AG08396 (cell line): ENCODE measurements around the gene THRB.

Experiments used
- DNase-seq: peaks from one replicate; pipeline ENCODE4 v3.0.0; 2012; ENCODE audit warnings: low spot score, mixed read lengths

THRB gene

DNA sequence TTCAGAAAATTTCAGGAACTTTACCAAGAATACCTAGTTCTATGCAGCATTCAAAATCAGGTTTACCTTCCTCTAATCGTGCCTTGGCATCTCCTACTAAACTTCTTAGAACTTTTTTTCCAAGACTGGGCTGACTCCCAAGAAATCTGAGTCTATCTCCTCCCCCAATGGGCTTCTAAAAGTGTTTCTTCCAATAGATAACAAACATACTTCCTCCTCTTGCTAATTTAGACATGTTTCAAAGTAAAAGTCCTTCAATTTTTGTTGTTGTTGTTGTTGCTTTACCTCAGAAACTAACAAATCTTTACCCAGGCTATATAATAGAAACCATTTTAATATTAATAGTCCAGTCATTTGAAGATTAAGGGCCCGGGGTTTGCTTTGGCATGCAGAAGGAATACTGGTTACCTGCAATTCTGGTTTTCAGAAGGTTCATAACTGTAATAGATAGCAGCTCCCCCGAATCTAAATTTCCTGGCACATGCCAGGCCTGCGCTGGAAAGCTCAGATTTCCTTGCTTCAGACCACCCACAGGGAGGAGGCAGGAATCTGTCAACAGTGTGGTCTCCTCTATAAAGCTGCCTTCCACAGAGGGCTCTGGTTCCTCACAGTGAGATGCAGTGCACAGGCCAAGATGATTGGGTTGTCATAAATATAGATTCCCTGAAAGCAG lies 188.7 kb downstream of the THRB start:
- no peak for DNase-seq

DNA sequence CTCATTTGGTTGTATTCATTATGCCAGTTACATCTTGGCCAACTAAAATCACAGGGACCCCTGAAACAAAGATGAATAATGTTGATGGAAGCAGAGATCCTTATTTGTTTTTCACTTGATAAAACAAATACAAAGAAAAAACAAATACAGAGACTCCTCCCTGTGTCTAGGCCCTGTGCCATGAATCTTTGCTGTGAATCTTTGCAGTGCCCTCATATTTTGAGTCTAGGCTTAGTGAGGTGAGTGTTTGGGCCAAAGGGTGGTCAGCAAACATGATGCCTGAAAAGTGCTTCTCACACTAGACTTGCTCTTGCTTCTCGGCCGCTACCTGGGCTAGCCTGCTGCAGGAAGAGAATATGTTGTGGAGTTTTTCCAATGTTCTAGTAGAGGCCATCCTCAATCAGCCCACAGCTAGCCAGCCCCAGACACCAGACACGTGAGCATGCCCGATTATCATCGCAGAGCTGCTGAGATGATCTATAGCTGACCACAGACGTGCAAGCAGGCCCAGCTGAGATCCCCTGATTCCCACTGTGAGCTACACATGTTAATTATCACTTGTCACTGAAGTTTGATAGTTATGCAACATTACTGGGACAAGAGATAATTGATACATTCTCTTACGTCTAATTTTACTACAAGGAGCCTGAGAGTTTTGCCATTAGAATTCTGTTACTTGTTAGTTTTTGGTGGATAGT lies 191.4 kb downstream of the THRB start:
- no peak for DNase-seq

DNA sequence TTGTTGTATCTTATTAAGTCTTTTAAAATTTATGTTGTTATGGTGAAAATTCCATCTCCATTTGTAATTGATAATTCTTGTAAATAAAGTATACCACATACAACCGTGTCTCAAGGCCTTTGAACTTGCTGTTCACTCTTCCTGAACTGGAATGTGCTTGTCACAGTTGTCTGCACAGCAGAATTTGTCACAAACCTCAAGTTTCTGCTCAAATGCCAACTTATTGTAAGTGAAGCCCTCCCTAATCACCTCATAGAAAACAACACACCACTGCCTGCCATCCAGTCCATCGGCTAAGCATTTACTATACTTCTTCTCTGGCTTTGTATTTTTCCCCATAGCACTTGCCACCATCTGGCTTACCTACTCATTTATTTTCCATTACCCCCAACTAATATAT lies 192.3 kb downstream of the THRB start:
- no peak for DNase-seq

DNA sequence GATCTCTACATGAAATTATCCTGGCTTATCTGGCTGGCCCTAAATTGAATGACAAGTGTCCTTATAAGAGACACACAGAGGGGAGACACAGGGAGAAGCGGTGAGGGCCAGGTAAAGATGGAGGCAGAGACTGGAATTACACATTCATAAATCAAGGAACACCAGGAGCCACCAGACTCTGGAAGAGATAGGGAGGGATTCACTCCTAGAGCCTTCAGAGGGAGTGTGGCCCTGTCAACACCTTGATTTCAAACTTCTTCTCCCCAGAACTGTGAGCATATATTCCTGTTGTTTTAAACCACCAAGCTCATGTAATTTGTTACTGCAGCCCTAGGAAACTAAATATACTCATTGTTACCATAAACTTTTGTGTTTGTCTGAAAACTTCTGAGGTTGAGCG lies 193.7 kb downstream of the THRB start:
- no peak for DNase-seq

DNA sequence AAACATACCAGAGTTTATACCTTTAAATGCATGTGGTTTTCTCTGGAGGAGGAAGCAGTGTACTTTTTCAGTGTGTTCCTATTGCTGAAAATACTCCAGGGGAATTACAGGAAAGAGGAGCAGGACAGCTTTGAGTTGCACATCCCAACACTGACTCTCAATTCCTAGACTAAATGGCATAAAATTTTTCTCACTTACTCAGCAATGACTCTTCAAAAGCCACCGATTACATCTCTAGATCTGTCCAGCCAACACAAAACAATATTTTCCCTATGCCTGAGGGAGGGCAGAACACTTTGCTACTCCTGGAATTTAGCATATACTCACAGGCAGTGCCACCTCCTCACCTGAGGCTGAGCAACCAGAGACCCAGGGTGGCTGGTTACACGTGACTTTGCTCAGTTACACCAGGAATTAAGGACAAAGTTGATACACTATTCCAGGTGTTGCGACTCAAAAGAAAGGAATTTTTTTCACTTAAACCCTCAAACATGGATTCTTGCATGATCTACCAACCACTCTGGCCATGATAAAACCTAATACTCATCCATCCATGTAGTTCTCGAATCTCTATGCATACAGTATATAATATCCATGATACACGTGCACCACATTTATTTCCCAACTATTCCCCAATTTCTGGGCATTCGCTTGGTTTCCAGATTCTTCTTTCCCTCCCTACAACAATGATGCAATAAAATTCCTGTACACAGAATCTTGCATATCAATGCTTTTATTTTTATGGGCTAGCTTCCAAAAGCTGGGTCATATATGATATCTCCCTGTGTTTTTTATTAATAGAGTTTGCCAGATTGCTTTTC lies 194.6 kb downstream of the THRB start:
- peak; percentile 13 for DNase-seq

DNA sequence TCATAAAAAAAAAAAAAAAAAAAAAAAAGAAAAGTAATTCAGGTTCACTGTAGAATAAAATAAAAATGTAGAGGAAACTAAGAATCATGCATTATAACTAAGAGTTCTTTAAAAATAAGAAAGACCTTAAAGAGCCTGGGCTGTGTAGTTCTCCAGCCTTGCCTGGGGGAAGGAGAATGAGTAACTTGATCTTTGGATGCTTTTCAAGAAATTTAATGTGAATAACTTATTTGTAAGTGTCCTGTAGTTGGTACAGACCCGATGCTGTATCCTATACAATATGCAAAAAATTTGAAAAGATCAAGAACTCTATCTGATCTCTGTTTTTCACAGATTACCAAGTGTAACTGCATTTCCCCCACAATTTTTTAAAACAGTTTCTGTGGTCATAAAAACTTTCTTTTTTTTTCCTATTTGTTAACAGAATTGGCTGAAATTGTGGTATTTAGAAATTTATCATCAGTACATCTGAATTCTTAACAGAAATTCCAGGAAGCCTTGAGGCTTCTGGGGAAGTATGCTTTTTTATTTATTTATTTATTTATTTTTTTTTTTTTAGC lies 195.3 kb downstream of the THRB start:
- no peak for DNase-seq

DNA sequence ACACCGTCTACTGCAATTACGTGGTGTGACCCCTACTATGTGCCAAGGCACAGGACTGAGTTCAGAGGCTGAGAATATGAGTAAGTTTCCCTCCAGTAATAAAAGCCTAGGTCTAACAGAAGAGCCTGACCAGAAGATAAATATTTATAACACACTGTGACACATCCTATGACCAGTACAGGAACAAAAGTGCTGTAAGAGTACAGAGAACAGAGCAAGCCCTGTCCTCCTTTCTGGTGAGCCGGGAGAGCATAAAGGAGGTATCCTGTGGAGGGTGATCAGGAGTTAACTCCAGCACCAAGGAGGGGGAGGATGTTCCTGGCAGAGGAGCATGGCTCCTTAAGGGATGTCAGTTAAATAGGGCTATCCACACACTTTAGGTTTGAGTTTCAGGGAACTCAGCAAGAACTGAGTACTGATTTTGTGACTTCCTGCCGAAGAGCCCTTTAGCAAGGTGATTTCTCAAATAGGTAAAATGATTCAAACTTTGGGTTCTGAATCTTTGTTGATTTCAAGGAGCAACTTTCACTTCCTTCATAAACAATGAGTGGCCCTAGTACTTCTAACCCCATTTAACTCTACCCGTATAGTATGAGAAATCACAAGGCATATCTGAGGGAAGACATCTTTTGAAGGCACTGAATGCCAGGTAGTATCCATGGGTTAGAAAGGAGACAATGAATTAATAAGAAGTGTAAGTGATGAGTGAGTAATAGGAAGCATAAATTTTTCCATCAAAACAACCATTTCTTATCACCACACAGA lies 198.0 kb downstream of the THRB start:
- DNase-seq = peak; percentile 46

DNA sequence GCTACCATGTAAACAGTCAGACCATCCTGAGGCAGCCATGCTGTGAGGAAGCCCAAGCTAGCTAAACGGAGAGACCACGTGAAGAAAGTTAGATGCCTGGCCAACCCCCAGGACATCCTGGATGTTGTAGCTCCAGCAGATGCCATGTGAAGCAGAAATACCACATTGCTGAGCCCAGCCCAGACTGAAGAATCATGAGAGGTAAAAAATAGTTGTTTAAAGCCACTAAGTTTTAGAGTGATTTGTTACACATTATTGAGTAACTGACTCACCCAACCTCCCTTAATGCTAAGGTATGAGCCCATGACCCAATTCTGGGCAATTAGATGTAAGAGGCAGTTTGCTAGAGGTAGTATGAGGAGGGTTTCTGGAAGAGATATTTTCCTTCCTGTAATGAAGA lies 200.5 kb downstream of the THRB start:
- no peak for DNase-seq

DNA sequence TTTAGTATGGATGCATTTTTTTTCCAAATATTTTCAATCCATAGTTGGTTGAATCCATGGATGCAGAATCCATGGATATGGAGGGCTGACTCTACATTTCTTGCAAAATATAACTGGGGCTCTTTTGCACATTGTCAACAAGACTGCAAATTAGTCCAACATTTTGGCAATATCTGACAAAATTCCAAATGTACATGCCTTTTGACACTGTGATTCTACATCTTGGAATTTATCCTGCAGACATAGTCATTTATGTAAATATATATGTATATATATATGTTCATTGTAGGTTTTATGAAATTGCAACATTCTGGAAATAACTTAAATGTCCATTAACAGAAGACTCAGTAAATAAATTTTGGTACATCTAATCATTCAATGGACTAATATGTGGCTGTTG lies 203.0 kb downstream of the THRB start:
- DNase-seq = no peak

DNA sequence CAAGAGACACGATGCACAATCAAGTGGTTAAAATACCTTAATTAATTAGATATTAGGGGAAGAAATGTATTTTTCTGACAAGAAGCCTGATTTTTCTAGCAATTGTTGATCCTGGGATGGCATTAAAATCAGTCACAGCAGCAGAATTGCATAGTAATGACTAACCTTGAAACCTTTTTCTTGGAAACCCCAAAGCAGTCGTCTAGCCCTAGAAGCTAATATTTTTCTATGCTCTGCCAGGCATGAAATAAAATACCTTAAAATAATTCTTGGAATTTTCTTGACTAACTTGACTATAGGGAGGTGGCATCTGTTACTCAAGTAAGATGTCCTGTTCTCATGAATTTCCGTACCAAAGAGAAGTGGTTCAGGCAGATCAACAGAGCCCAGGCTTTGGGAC lies 204.1 kb downstream of the THRB start:
- no peak for DNase-seq

DNA sequence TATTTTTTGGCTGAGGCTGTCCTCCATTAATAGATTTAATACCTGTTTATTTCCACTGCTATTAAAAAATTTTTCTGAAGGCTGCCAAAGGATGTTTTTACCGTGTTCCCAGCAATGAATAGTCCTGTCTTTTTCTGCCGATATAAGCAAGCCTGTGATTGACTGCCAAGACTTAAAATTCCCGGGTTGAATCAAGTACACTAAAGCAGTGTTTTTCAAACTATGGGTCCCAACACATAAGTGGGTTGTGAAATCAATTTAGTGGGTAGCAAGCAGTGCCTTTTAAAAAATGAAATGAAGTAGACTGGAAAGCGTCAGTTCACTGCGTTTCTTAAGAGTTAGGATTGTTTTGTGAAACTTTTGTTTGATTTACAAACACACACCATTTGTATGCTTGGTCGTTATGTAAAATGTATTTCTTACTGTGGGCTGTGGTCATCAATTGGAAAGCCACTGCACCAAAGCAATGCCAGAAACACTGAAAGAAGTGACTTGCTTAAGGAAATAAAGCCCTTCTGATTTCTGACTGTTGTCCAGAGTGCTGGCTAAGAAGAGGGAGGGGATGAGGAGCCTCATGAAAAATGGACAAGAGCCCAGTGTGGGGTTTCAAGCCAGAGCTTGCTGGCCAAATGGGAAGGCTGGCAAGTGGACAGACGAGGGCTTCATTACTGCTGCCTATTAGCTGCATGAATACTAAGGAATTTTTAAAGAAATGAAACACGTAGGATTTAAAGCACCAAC lies 206.0 kb downstream of the THRB start:
- no peak for DNase-seq

DNA sequence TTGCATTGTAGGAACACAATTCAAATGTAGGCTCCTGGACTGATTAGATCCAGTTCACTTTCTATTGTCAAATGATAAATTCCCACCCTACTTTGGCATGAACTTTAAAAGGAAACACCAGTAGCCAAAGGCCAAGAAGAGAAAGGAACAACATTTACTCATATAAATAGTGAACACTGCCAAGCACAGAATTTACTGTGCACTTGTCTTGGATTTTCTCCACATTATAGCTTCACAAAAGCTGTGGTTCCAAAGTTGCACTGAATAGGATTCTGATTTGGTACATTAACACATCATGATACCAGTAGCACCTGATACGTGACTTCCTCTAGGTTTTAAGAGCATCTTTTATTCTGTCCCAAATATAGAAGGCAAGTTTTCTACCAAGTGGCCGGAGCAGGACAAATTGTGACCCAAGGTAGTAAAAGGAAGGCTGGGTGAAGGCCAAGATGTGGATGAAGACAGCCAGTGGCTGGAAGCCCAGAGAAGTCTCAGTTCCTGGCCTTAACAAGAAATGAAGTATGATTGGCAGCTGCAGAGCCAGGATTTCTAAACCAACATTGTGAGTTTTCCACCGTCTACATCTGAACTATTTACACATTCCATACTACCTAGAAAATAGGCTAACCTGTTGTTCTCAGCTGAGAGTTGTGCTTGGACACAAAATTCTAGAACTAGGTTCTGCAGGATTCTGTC lies 206.7 kb downstream of the THRB start:
- no peak for DNase-seq

DNA sequence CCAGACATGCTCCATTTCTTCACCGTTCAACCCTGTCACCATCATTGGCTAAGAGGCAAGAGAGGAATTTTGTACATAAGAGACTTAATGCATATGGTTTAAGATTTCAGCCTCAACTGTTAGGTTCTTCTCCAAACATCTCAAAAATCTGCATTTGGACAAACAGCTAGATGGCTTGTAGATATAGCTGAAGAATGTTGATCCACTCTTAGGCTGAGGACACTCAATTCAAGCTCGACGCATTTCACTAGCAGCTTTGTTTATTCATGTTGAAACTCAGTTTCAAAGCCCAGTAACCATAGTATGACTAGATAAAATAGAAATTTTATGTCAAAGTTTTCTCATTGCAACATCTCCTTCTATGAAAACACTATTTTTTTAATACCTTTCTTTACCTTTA lies 208.2 kb downstream of the THRB start:
- DNase-seq = no peak

DNA sequence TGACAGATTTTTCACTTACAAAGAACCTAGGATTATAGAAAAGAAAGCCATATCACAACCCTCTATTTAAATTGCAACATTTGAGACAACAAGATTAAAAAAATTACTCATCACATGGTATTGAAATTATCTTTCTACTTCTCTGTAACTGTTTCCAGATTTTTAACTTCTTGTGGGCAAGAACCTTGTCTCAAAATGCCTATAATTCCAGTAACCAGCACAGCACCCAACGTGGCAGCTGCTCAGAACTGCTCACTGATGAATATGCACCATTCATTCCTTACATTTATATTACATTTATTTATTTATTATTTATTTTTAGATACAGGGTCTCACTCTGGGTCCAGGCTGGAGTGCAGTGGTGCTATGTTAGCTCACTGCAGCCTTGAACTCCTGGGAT lies 216.1 kb downstream of the THRB start:
- no peak for DNase-seq

DNA sequence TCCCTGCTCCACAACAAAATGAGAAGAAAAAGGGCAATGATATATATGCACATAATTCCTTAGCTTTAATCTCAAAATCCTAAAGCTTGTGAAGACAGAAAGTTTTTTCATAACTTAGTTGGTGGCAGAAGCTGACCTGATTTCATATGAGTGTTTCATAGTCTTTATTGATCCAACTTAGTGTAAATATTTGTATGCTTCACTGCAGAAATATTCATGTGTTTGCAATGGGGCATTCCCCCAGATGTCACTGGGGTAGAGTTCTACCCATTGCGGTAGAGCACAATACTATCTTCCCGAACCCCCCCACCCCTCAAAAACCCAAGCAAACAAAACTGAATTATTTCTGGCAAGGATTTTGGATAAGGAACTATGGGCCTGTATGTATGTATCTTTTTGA lies 221.2 kb downstream of the THRB start:
- no peak for DNase-seq

DNA sequence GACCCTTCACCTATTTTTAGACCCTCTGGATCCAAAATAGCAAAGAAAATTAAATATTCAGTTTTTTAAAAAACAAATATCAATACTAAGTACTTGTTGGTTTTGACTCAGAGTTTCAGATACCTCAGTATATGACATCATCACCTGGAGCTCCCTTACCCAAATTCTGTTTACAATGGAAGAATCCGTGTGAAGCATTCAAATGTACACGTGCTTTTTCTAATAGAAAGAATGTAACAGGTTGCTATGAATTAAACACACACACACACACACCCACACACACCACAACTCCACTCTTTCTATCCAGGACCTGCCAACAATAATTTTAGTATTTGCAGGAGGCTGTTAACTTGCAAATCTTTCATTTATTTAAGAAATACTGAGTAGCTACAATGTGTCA lies 221.8 kb downstream of the THRB start:
- no peak for DNase-seq

DNA sequence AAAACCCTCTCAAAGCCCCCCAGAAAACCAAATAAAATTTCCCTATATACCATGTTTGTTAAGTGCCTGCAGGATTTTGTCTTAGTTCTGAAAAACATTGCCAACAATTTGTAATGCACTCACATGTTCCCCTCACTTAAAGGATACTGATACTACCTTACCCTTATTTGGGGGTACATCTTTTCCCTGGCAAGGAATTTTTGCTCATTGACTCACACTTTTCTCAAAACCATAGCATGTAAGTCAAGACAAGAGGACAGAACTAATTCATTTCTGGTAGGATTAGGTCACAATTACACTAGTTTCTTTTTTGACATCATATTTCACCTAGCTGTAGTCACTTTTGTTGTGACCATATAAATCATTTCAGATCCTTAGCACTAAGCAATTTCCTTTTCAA lies 222.2 kb downstream of the THRB start:
- DNase-seq = no peak

DNA sequence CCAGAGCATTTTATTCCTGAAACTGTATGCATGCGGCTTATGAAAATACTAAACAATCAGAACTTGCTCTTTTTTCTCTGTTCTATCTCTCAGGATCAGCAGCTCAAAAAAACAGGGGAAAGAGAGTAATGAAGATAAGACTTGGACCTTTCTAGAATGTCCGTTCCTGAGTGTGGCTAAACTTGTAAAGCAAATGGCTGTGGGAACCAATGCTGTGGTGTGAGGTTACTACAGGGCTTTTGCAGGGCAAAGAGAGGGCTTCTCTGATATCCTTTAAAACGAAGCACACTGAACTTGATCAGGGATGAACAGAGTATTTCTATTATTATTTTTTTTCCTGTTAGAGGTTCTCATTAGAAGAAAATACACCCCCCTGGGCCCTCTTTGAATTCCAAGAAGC lies 223.4 kb downstream of the THRB start:
- DNase-seq = no peak

DNA sequence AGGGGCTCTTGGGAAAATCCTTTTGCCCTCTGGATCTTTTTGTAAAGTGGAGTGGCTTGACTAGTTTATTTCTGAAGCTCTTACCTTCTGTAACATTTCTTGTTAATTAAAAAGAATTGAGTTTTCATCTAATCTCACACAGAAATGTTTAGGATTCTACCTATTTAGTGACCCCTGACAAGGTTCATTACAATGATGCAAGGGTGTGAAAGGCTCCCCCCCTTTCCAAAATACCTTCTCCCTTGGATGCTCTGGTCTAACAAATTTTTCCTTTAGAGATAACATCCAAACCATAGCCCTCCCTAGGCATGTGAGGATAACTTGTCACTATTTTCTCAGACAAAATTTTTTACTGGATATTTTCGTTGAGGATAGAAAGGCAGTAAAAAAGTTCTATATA lies 223.9 kb downstream of the THRB start:
- DNase-seq = no peak

DNA sequence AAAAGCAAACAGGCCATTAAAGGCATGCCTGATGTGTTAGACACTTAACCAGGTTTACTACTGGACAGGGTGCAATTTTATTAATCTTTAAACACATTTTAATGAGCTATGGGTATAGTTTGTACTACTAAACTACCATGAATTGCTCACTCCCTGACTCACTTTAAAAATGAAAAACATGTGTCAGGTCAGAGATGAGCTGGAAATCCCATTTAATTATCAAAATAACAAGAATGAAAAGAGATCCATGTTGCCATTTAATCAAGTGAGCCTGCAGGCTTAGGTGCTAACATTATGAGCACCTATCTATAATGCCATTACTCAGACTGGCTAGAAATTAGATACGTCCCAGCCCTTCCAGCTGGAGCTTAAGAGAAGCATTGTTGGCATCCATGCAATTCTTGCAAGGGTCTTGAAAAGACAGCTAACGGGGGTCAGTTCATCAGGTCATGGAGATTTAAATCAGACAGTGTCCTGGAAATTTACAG lies 224.4 kb downstream of the THRB start:
- no peak for DNase-seq

DNA sequence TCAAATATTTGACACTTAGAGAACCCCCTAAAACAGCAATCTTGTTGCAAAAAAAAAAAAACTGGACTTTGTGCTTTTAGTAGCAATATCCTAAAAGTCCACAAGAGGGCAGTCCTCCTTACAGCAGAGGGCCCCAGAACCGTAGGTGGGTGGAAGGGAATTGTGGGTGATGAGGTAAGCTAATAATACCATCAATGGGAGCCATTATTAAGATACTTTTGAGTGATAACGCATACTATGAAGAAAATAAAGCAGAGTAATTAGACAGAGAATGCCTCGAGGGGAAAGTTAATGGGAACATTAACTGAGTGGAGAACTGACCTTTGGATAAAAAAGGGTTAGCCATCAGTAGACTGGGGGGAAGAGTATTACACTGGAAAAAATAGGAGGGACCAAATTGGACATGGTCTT lies 229.9 kb downstream of the THRB start:
- DNase-seq = peak; percentile 39
